Measurements from ENCODE around the gene TMEM50A.
A peak's percentile ranks its signal among the peaks of the same experiment; 100 is the strongest.
"Not testable (repeated sequence)": the region's sequence is repeated elsewhere in the genome, so short reads cannot be mapped to it uniquely, and the experiment has no call there.

The TMEM50A gene

DNA sequence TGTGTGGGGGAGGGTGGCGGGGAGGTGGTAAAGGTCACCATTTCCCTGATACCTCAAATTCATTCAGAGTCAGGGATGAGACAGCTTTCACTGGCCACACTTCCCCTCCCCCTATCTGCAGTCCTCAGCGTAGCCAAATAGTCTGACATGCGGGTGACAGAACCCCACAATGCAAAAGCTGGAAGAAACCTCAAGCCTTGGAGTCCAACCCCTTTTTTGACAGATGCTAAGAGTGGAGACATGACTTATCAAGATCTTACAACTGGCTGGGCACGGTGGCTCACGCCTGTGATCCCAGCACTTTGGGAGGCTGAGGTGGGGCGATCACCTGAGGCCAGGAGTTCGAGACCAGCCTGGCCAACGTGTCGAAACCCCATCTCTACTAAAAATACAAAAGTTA, 16.0 kb upstream of the TMEM50A start:
- not testable (repeated sequence) for H3K4me3 ChIP-seq (ENCODE audit: low read depth, low read length); DNase-seq (ENCODE audit: low read depth)

DNA sequence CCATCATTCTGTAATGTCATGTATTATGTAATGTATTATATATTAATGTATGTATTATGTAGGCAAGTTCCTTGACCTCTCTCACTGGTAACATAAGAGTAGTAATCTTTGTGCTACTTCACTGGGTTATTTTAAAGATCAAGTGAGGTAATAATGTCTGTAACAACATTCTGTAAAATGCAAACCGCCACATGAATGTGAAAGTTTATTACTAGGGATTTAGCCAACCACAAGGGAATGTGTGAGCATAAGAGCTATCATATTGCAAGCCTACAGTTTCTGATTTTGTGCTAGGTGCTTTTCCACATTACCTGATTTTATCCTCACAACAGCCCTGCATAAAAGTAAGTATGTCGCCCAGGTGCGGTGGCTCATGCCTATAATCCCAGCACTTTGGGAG, 13.7 kb upstream of the TMEM50A start:
- not testable (repeated sequence) for DNase-seq (ENCODE audit: low read depth); H3K4me3 ChIP-seq (ENCODE audit: low read depth, low read length)

DNA sequence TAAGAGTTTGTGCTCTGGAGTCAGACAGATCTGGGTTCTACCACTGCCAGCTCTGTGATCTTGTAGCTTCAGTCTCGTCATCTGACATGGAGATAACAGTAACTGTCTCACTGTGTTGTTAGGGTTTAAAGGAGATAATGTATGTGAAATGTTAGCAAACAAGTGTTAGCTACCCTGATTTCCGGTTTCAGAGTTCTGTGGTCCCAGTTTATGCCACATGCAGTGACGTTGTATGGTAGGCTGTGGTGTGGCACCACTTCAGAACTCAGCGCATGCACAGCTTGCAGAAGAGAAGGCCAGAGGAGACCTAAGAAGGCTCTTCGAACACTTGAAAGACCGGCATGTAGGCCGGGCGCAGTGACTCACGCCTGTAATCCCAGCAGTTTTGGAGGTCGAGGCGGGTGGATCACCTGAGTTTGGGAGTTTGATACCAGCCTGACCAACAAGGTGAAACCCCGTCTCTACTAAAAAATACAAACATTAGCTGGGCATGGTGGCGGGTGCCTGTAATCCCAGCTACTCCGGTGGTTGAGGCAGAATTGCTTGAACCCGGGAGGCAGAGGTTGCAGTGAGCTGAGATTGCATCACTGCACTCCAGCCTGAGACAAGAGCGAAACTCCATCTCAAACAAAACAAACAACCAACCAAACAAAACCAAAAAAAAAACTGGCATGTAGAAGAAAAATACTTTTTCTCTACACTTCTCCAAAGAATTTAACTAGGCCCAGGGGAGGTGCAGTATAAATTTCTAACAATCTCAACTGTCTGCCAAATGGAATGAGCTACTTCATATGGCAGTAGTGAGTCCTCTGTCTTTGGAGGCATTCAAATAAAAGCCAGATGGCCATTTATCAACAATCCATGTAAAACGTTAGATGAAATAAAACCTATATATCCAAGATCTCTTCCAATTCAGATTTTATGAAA, 10.0 kb upstream of the TMEM50A start:
- not testable (repeated sequence) for DNase-seq (ENCODE audit: low read depth); H3K4me3 ChIP-seq (ENCODE audit: low read depth, low read length)

DNA sequence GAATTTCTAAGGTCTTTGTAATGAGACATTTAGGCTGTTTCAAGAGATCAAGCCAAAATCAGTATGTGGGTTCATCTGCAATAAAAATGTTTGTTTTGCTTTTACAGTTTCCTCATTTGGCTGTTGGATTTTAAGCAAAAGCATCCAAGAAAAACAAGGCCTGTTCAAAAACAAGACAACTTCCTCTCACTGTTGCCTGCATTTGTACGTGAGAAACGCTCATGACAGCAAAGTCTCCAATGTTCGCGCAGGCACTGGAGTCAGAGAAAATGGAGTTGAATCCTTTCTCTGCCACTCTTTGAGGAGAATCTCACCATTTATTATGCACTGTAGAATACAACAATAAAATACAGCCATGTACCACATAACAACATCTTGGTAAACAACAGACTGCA, 9.3 kb upstream of the TMEM50A start:
- DNase-seq (ENCODE audit: low read depth); H3K4me3 ChIP-seq (ENCODE audit: low read depth, low read length): not testable (repeated sequence)

DNA sequence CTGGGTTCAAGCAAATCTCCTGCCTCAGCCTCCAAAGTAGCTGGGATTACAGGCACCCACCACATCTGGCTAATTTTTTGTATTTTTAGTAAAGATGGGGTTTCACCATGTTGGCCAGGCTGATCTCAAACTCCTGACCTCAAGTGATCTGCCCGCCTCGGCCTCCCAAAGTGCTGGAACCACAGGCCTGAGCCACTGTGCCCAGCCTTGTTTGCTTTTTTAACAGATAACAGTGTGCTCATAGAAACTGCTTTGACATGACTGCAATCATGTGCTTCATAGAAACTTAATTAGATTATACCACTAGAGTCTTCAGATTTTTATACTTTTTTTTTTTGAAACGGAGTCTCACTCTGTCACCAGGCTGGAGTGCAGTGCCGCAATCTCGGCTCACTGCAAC, 8.8 kb upstream of the TMEM50A start:
- H3K4me3 ChIP-seq (ENCODE audit: low read depth, low read length) = not testable (repeated sequence)
- peak; percentile 22 for DNase-seq (ENCODE audit: low read depth)

DNA sequence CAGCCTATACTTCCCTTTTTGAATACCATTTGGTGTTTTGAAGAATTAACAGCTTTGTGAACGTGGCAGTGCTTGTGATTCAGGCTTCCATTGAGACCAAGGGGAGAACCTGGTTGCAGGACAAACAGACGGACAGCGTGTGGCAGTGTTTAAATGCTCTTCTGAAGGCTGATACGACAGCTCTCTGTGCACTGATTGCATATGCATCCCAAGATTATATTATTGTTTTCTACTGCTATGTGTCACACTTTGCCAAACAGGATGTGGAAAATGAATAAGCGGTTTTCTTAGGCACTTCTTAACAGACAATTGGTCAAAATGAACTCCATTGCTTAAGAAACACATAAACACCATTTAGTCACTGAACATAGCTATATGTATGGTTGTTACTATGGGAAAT, 8.2 kb upstream of the TMEM50A start:
- peak; percentile 74 for DNase-seq (ENCODE audit: low read depth)
- H3K4me3 ChIP-seq (ENCODE audit: low read depth, low read length) = not testable (repeated sequence)
- TF ChIP-seq, protein P1, sequence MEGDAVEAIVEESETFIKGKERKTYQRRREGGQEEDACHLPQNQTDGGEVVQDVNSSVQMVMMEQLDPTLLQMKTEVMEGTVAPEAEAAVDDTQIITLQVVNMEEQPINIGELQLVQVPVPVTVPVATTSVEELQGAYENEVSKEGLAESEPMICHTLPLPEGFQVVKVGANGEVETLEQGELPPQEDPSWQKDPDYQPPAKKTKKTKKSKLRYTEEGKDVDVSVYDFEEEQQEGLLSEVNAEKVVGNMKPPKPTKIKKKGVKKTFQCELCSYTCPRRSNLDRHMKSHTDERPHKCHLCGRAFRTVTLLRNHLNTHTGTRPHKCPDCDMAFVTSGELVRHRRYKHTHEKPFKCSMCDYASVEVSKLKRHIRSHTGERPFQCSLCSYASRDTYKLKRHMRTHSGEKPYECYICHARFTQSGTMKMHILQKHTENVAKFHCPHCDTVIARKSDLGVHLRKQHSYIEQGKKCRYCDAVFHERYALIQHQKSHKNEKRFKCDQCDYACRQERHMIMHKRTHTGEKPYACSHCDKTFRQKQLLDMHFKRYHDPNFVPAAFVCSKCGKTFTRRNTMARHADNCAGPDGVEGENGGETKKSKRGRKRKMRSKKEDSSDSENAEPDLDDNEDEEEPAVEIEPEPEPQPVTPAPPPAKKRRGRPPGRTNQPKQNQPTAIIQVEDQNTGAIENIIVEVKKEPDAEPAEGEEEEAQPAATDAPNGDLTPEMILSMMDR (conservative IDR thresholded peaks at IDR 0.05; ENCODE audit: low read depth, low read length) = peak; percentile 26

DNA sequence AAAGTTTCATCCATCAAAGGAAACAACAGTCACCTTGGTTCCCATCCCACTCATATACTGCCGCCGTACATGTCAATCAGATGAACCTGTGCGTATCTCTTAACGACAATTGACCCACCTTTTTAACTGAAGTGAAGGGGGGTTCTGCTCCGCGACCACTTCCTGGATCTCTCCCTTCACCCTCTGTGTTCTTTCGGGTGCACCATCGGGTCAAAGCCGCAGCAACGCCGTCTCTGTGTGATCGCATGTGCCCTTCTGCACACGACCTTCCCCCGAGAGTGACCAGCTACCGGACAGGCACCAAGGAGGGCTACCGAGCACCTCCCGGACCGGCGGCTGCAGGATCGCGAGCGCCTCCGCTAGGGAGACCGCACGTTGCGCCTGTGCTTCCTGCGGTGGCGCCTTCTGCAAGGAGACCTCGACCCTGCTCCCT, 1.2 kb upstream of the TMEM50A start:
- not testable (repeated sequence) for DNase-seq (ENCODE audit: low read depth)

DNA sequence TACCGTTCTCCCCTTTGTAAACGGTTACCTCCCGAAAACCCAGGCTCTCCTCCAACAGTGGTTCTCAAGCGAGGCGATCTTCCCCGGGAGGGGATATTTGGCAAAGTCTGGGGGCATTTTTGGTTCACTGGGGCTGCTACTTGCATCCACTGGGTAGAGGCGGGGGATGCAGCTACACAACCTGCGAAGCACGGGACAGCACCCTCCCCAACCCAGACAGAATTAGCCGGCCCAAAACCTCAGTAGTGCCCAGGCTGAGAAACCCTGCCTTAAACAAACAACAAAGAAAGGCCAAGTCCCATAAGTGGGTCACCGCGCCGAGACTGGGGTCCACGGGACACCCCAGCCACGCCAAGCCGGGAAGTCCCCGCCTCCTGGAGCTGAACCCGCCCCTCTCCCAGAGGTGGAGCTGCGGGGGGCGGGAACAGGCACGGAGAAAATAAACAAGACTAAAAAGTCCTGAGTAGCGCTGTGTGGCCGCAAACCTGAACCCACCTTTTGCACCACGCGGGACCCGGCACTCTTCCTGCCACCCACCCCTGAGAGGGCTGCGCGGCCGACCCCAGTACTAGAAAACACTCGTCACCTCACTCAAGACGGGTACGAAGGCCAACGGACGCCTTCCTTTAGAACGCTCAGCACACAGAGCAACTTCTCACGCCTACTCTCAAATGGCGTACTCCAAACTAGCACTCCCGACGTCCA, 499 bp upstream of the TMEM50A start:
- H3K4me3 ChIP-seq (ENCODE audit: low read depth, low read length) = peak overlapping the region; percentile 63
- DNase-seq (ENCODE audit: low read depth) = not testable (repeated sequence)

More for the DNA sequence above, 1.2 kb upstream of the TMEM50A start:
- TF ChIP-seq, protein P1 (conservative IDR thresholded peaks at IDR 0.05; ENCODE audit: low read depth, low read length) = peak; percentile 21
- H3K4me3 ChIP-seq (ENCODE audit: low read depth, low read length) = peak overlapping the region; percentile 59

DNA sequence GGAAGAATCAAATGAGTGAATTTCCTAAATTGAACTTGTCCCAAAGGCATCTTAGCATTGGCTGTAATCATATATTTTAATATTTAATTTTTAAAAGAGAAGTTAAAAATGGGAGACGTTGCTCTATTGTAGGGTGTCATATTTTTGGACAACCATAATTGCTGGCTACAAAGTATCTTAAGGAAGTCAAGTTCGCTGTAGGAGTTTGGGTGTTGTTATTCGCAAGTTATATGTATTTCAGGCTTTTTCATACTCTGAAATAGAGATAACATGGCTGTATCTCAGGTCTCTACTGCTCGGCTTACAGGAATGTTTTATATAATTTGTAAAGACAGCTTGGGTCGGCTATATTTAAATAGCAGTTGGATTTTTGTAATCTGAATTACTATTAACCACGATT, 852 bp downstream of the TMEM50A start:
- TF ChIP-seq, protein P1 (conservative IDR thresholded peaks at IDR 0.05; ENCODE audit: low read depth, low read length) = no peak
- no peak for DNase-seq (ENCODE audit: low read depth)
- H3K4me3 ChIP-seq (ENCODE audit: low read depth, low read length) = peak overlapping the region; percentile 97

DNA sequence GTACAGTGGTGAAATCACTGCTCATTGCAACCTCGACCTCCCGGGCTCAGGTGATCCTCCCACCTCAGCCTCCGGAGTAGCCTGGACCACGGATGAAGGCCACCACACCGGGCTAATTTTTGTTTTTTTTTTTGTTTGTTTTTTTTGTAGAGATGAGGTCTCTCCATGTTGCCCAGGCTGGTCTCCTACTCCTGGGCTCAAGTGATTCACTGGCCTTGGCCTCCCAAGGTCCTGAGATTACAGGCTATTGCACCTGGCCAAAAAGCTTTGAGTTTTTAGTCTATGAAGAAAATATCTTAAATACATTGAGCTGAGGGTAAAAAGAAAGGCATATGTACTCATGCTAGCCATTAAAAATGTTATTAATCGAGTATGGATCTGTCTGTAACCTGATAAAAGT, 3.6 kb downstream of the TMEM50A start:
- H3K4me3 ChIP-seq (ENCODE audit: low read depth, low read length) = no peak overlapping the region
- TF ChIP-seq, protein P1 (conservative IDR thresholded peaks at IDR 0.05; ENCODE audit: low read depth, low read length) = no peak
- no peak for DNase-seq (ENCODE audit: low read depth)

All from choroid plexus epithelial cell (primary cell).